Testis (tissue), 2 donors: Measurements from ENCODE around the gene HEG1.

Source experiments
- POLR2A ChIP-seq: fragments of 450-650 bp; IDR thresholded peaks from one replicate; pipeline ENCODE4 v1.6.1; 2017; ENCODE audit warnings: antibody characterized with exemption, mild to moderate bottlenecking, moderate library complexity
- TF ChIP-seq, protein P1 (sequence below), 3 experiments: fragments of 450-650 bp in 2 of 3; fragments of 200-600 bp in 1 of 3; sonication (generic) in 1 of 3; IDR thresholded peaks; one replicate each; pipeline ENCODE4 v1.5.1; 2016 to 2019; ENCODE audit warnings: antibody characterized with exemption in 3 of 3, mild to moderate bottlenecking in 2 of 3, moderate library complexity in 1 of 3

DNA sequence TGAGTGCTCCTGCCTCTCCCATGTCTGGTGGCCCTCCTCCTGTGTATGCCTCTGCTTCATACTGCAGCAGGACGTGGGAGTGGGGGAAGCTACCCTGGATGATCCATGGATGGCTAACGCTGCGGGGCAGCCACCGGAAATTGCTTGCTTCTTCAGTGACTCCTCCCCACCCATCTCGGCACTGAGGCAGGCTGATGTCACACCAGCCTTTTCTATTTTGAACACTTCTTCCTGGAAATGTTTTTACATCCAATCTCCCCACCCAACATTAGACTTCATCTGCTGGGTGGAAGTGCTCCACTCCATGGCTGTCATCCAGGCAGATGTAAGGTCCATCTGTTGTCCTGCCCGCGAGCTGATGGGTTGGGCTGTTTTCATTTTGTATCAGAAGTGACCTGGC, 62.3 kb downstream of the HEG1 start:
- TF ChIP-seq, protein P1, sequence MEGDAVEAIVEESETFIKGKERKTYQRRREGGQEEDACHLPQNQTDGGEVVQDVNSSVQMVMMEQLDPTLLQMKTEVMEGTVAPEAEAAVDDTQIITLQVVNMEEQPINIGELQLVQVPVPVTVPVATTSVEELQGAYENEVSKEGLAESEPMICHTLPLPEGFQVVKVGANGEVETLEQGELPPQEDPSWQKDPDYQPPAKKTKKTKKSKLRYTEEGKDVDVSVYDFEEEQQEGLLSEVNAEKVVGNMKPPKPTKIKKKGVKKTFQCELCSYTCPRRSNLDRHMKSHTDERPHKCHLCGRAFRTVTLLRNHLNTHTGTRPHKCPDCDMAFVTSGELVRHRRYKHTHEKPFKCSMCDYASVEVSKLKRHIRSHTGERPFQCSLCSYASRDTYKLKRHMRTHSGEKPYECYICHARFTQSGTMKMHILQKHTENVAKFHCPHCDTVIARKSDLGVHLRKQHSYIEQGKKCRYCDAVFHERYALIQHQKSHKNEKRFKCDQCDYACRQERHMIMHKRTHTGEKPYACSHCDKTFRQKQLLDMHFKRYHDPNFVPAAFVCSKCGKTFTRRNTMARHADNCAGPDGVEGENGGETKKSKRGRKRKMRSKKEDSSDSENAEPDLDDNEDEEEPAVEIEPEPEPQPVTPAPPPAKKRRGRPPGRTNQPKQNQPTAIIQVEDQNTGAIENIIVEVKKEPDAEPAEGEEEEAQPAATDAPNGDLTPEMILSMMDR (IDR thresholded peaks at IDR 0.05), result no peak
- no peak for TF ChIP-seq POLR2A
